ENCODE data around the gene CTNNA1. TPM values are rescaled to one million over a fixed set of nuclear protein-coding genes. Genes with fewer than 3 reads are reported as not detected.

CTNNA1 gene
- total RNA-seq, 1 donor from 2014 or later, result 304 TPM

GRCh38 chr5:138873466-138874221, 120.4 kb downstream of the CTNNA1 start:
- TF ChIP-seq, protein P1, sequence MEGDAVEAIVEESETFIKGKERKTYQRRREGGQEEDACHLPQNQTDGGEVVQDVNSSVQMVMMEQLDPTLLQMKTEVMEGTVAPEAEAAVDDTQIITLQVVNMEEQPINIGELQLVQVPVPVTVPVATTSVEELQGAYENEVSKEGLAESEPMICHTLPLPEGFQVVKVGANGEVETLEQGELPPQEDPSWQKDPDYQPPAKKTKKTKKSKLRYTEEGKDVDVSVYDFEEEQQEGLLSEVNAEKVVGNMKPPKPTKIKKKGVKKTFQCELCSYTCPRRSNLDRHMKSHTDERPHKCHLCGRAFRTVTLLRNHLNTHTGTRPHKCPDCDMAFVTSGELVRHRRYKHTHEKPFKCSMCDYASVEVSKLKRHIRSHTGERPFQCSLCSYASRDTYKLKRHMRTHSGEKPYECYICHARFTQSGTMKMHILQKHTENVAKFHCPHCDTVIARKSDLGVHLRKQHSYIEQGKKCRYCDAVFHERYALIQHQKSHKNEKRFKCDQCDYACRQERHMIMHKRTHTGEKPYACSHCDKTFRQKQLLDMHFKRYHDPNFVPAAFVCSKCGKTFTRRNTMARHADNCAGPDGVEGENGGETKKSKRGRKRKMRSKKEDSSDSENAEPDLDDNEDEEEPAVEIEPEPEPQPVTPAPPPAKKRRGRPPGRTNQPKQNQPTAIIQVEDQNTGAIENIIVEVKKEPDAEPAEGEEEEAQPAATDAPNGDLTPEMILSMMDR (IDR thresholded peaks at IDR 0.05), result no peak
- TF ChIP-seq POLR2AphosphoS5 (IDR thresholded peaks at IDR 0.05; ENCODE audit: insufficient read depth in 1 of 2, low read depth in 1 of 2) (no peak), POLR2A (IDR thresholded peaks at IDR 0.05) (no peak)
- peaks cover 67% of the 10 kb centered on the region for H3K4me1 ChIP-seq

GRCh38 chr5:138874241-138874640, 121.0 kb downstream of the CTNNA1 start:
- Histone ChIP-seq H3K9me3 (no peaks in the 10 kb centered on the region), H3K27me3 (no peaks in the 10 kb centered on the region), H3K36me3 (no peaks in the 10 kb centered on the region), H3K4me1 (peaks cover 67% of the 10 kb centered on the region), H3K4me3 (no peak overlapping the region), H3K27ac (no peak overlapping the region)
- intact Hi-C loops (cut with DNase I), result no loop called here
- TF ChIP-seq POLR2AphosphoS5 (IDR thresholded peaks at IDR 0.05; ENCODE audit: insufficient read depth in 1 of 2, low read depth in 1 of 2) (no peak), POLR2A (IDR thresholded peaks at IDR 0.05) (no peak)
- TF ChIP-seq, protein P1 (IDR thresholded peaks at IDR 0.05), result no peak
- DNase-seq (ENCODE audit: extremely low spot score in 2 of 2), result no peak

More at GRCh38 chr5:138873466-138874221, 120.4 kb downstream of the CTNNA1 start:
- intact Hi-C loops (cut with DNase I), result no loop called here
- Histone ChIP-seq H3K9me3 (no peaks in the 10 kb centered on the region), H3K27me3 (no peaks in the 10 kb centered on the region), H3K4me3 (no peak overlapping the region), H3K36me3 (no peaks in the 10 kb centered on the region), H3K27ac (no peak overlapping the region)
- DNase-seq (ENCODE audit: extremely low spot score in 2 of 2), result no peak

DNA sequence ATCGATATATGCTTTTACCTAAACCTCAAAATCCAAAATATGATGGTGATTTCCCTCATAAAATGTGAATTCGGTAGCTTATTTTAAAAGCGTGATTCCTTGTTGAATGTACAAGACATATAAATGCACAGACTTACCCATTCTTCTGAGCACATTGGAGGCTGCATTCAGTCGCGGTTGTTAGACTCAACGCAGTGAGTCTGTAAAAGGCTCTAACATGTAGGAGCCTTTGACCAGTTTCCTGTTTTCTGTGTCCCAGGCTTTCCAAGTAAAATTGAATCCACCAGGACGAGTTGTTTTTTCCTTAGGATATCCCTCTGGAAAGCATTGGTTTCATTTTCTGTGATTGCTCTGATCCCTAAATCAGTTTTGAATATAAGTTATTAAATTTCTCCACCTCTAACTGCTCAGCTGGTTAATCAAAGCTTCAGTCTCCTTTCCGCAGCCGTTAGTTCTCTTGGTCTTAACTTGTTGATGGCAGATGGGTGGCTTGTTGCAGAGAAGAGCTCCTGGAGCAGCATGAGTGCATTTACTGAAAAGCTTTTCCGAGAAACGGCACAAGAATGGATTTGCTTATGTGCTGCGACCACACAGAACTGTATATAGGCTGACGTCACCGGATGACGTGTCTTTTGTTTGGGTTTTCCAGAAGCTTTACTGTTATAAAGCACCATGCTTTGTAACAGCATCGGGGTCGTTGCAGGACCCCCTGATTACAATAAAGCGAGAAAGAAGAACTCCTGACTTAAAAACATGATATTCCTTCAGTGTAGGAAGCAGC, 121.7 kb downstream of the CTNNA1 start, which contains the start of gene LRRTM2:
TSS of gene LRRTM2 (minus strand) at position 565 of the 781 bp plus-strand sequence. CDS start at position 141, 424 bp downstream.
- DNase-seq (ENCODE audit: extremely low spot score in 2 of 2), result no peak
- no peaks in the 10 kb centered on the region for H3K9me3 ChIP-seq
- H3K36me3 ChIP-seq, result no peaks in the 10 kb centered on the region
- H3K4me1 ChIP-seq, result peaks cover 65% of the 10 kb centered on the region
- H3K4me3 ChIP-seq, result no peak within 1 kb of the TSS
- H3K27ac ChIP-seq, result no peak within 1 kb of the TSS
- H3K27me3 ChIP-seq, result no peaks in the 10 kb centered on the region
- intact Hi-C loops (cut with DNase I), result no loop called here
- TF ChIP-seq, protein P1 (IDR thresholded peaks at IDR 0.05), result no peak
- no peak for TF ChIP-seq POLR2A (IDR thresholded peaks at IDR 0.05)
- TF ChIP-seq POLR2AphosphoS5 (IDR thresholded peaks at IDR 0.05; ENCODE audit: insufficient read depth in 1 of 2, low read depth in 1 of 2), result no peak

DNA sequence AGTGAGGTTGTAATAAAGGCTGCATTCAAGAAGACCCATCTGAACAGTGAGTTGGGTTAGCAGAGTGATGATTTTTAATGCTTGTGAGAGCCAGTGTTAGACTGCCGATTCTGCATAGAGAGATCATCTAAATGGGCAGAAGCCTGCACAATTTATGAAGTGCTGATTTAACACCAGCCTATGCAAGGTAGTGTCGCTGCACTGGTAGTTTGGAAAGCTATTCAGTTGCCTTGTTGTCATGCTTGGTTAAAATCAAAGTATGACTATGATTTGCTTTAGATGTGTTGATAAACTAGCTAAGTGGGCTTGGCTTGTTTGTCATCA, 122.3 kb downstream of the CTNNA1 start:
- H3K9me3 ChIP-seq, result no peaks in the 10 kb centered on the region
- intact Hi-C loops (cut with DNase I), result no loop called here
- no peak overlapping the region for H3K27ac ChIP-seq
- H3K4me1 ChIP-seq, result peaks cover 60% of the 10 kb centered on the region
- H3K27me3 ChIP-seq, result no peaks in the 10 kb centered on the region
- no peaks in the 10 kb centered on the region for H3K36me3 ChIP-seq
- no peak for TF ChIP-seq POLR2A (IDR thresholded peaks at IDR 0.05)
- no peak for TF ChIP-seq POLR2AphosphoS5 (IDR thresholded peaks at IDR 0.05; ENCODE audit: insufficient read depth in 1 of 2, low read depth in 1 of 2)
- TF ChIP-seq, protein P1 (IDR thresholded peaks at IDR 0.05), result no peak
- no peak for DNase-seq (ENCODE audit: extremely low spot score in 2 of 2)
- H3K4me3 ChIP-seq, result no peak overlapping the region
